Measurements from ENCODE around the gene TMEM207.

GRCh38 chr3:190387578-190388213, 62.0 kb downstream of the TMEM207 start, which contains the start of gene CLDN16:
- no peak for TF ChIP-seq POLR2AphosphoS5 (IDR thresholded peaks at IDR 0.05; ENCODE audit: borderline replicate concordance, low read depth, low read length)
- TF ChIP-seq EZH2 (IDR thresholded peaks at IDR 0.05): no peak
- TF ChIP-seq FOXP2 (optimal IDR thresholded peaks at IDR 0.05; ENCODE audit: control extremely low read depth, extremely low read length, insufficient read depth): no peak

All from SK-N-MC (cell line).